HEK293 (cell line): ENCODE measurements around the gene PLAC8L1.
"Not testable (repeated sequence)": the region's sequence is repeated elsewhere in the genome, so short reads cannot be mapped to it uniquely, and the experiment has no call there.

Experiments used
- CTCF ChIA-PET: fragments of 350-600 bp; formaldehyde crosslinking; extraction: SDS; loops from one replicate; lab custom pipeline; 2021; ENCODE audit warnings: antibody characterized with exemption; lab: Yijun Ruan, JAX
- POLR2A ChIA-PET: fragments of 300-600 bp; formaldehyde crosslinking; extraction: SDS; loops from one replicate; lab custom pipeline; 2020; ENCODE audit warnings: antibody characterized with exemption, inconsistent platforms; lab: Yijun Ruan, JAX
- H3K27ac ChIP-seq: fragments of 200-500 bp; sonication (Bioruptor generic); 2 replicates; pipeline ENCODE4 v1.5.1; 2014; ENCODE audit warnings: low read depth, low read length, control low read depth, inconsistent platforms; ENCODE audit errors: extremely low read depth
- H3K36me3 ChIP-seq, 2 experiments: fragments of 200-500 bp in 1 of 2; sonication (Bioruptor generic) in 1 of 2; 1 replicate in 1 of 2; 2 replicates in 1 of 2; pipeline ENCODE4 v1.5.1; 2014 to 2017; ENCODE audit warnings: inconsistent platforms in 2 of 2, low read length in 2 of 2; ENCODE audit not compliant: control insufficient read depth in 2 of 2, insufficient read depth in 1 of 2
- H3K4me1 ChIP-seq: fragments of 200-500 bp; sonication (Bioruptor generic); 2 replicates; pipeline ENCODE4 v1.5.1; 2014; ENCODE audit warnings: mild to moderate bottlenecking, low read length, inconsistent platforms; ENCODE audit not compliant: control insufficient read depth, insufficient read depth
- H3K4me3 ChIP-seq: 2 replicates; pipeline ENCODE4 v1.5.1; 2011; ENCODE audit warnings: low read depth, mild to moderate bottlenecking, control low read depth, low read length, moderate library complexity
- H3K9me3 ChIP-seq: fragments of 200-500 bp; sonication (Bioruptor generic); 2 replicates; pipeline ENCODE4 v1.5.1; 2014; ENCODE audit warnings: low read depth, low read length, inconsistent platforms; ENCODE audit not compliant: control insufficient read depth, insufficient read depth
- PRDM2 ChIP-seq: fragments of 450-650 bp; formaldehyde crosslinking; IDR thresholded peaks from 2 replicates; pipeline ENCODE4 v1.5.1; 2016; ENCODE audit warnings: missing biosample characterization, missing genetic modification characterization, borderline replicate concordance
- ZNF404 ChIP-seq: fragments of 450-650 bp; formaldehyde crosslinking; IDR thresholded peaks from 2 replicates; pipeline ENCODE4 v1.5.1; 2017; ENCODE audit warnings: missing biosample characterization, missing genetic modification characterization
- ZNF530 ChIP-seq: fragments of 450-650 bp; formaldehyde crosslinking; IDR thresholded peaks from 2 replicates; pipeline ENCODE4 v1.5.1; 2016; ENCODE audit warnings: low read depth, missing biosample characterization, missing genetic modification characterization
- ZNF549 ChIP-seq: fragments of 450-650 bp; IDR thresholded peaks from 2 replicates; pipeline ENCODE4 v1.5.1; 2018; ENCODE audit warnings: missing biosample characterization, missing genetic modification characterization, mild to moderate bottlenecking, inconsistent platforms, moderate library complexity
- ZNF561 ChIP-seq: fragments of 450-650 bp; IDR thresholded peaks from 2 replicates; pipeline ENCODE4 v1.5.1; 2018; ENCODE audit warnings: missing biosample characterization, missing genetic modification characterization, borderline replicate concordance
- ZSCAN16 ChIP-seq: fragments of 450-650 bp; formaldehyde crosslinking; IDR thresholded peaks from 2 replicates; pipeline ENCODE4 v1.5.1; 2016; ENCODE audit warnings: missing biosample characterization, missing genetic modification characterization
- TF ChIP-seq, protein P1 (sequence below): fragments of 450-650 bp; formaldehyde crosslinking; IDR thresholded peaks from 2 replicates; pipeline ENCODE4 v1.5.1; 2016; ENCODE audit warnings: missing biosample characterization, missing genetic modification characterization

Gene PLAC8L1

GRCh38 chr5:146109379-146109778, 4.0 kb upstream of the PLAC8L1 start:
- Histone ChIP-seq H3K9me3 (no peaks in the 10 kb centered on the region), H3K4me3 (no peak overlapping the region), H3K27ac (no peak overlapping the region), H3K36me3 (peaks cover 14 to 30% of the 10 kb centered on the region in 2 experiments), H3K4me1 (no peaks in the 10 kb centered on the region)
- ChIA-PET CTCF (interaction anchor here (2.3 kb wide), 1 partner anchor 21 kb away, joined by 8 read pairs; no protein-coding TSS in a partner anchor), POLR2A (no interaction called here)
- TF ChIP-seq, protein P1, sequence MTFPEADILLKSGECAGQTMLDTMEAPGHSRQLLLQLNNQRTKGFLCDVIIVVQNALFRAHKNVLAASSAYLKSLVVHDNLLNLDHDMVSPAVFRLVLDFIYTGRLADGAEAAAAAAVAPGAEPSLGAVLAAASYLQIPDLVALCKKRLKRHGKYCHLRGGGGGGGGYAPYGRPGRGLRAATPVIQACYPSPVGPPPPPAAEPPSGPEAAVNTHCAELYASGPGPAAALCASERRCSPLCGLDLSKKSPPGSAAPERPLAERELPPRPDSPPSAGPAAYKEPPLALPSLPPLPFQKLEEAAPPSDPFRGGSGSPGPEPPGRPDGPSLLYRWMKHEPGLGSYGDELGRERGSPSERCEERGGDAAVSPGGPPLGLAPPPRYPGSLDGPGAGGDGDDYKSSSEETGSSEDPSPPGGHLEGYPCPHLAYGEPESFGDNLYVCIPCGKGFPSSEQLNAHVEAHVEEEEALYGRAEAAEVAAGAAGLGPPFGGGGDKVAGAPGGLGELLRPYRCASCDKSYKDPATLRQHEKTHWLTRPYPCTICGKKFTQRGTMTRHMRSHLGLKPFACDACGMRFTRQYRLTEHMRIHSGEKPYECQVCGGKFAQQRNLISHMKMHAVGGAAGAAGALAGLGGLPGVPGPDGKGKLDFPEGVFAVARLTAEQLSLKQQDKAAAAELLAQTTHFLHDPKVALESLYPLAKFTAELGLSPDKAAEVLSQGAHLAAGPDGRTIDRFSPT (tag by site-specific recombination), result no peak
- TF ChIP-seq ZNF549 (tag by site-specific recombination), result no peak

GRCh38 chr5:146108870-146109269, 3.5 kb upstream of the PLAC8L1 start:
- POLR2A ChIA-PET, H3K9me3 ChIP-seq, H3K27ac ChIP-seq, H3K4me1 ChIP-seq, H3K4me3 ChIP-seq: not testable (repeated sequence)
- CTCF ChIA-PET, result interaction anchor here (0.6 to 2.3 kb wide), 4 partner anchors 22 to 253 kb away, joined by 3 to 8 read pairs (median 4); no protein-coding TSS in a partner anchor
- H3K36me3 ChIP-seq, result peaks cover 10 to 24% of the 10 kb centered on the region in 2 experiments

DNA sequence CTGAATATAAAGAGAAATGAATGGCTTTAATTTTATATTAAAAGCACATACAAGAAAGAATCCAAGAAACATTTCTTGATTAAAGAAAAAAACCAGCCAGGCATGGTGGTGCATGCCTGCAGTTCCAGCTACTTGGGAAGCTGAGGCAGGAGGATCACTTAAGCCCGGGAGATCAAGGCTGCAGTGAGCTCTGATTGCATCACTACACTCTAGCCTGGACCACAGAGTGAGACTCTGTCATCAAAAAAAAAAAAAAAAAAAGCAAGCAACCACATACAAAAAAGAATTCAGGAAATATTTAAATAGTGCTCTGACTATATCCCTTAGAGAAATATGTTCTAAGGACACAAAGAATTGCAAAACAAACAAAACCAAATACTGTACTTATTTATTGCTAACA, 2.5 kb upstream of the PLAC8L1 start:
- ChIA-PET POLR2A (no interaction called here), CTCF (interaction anchor here (0.8 to 2.3 kb wide), 2 partner anchors 23 to 522 kb away, joined by 4 to 8 read pairs; no protein-coding TSS in a partner anchor)

More for the DNA sequence above, 2.5 kb upstream of the PLAC8L1 start:
- Histone ChIP-seq H3K36me3 (peaks cover under 1 to 17% of the 10 kb centered on the region in 2 experiments; a peak in 2 of 3 replicates), H3K27ac (no peak overlapping the region), H3K4me1 (no peaks in the 10 kb centered on the region), H3K9me3 (no peaks in the 10 kb centered on the region), H3K4me3 (no peak overlapping the region)
- TF ChIP-seq ZSCAN16 (tag by site-specific recombination) (no peak), PRDM2 (tag by site-specific recombination) (no peak), ZNF530 (tag by site-specific recombination) (no peak), ZNF404 (no peak), ZNF561 (tag by site-specific recombination) (no peak)
